GM12878 (cell line): ENCODE data around the gene MAN2A1. TPM values are rescaled to one million over a fixed set of nuclear protein-coding genes. Genes with fewer than 3 reads are reported as not detected.

ENCODE experiments used
- ATAC-seq: fragments of 200-7000 bp; cut with Tn5 transposase; 3 replicates; pipeline ENCODE4 v1.9.1; 2020; ENCODE audit warnings: mild to moderate bottlenecking, moderate library complexity
- BruUV-seq: library from RNA; stranded (reverse); fragments of 400-500 nt; replicated peaks from 2 replicates; lab custom pipeline; 2021; lab: Mats Ljungman, UMichigan
- CTCF ChIA-PET: fragments of 300-600 bp; sonication (Branson Sonifier 250); formaldehyde crosslinking; extraction: SDS; loops from one replicate; lab custom pipeline; 2021; ENCODE audit warnings: inconsistent platforms; lab: Yijun Ruan, JAX
- POLR2A ChIA-PET: fragments of 350-600 bp; formaldehyde crosslinking; extraction: SDS; loops from one replicate; lab custom pipeline; 2021; ENCODE audit warnings: inconsistent platforms; lab: Charles Lee
- RAD21 ChIA-PET: fragments of 300-600 bp; sonication (Branson Sonifier 250); formaldehyde crosslinking; loops from one replicate; lab custom pipeline; 2023; ENCODE audit warnings: antibody characterized with exemption; ENCODE audit not compliant: unreplicated experiment; lab: Charles Lee
- SMC1A ChIA-PET: fragments of 300-600 bp; sonication (Branson Sonifier 250); formaldehyde crosslinking; loops from one replicate; lab custom pipeline; 2023; ENCODE audit not compliant: unreplicated experiment, uncharacterized antibody; lab: Charles Lee
- DNase-seq: peaks from one replicate; pipeline ENCODE4 v3.0.0-alpha.2; 2011; ENCODE audit warnings: low read depth, low spot score
- FAIRE-seq: peaks from 3 replicates; lab custom pipeline; 2011; peaks lifted over from hg19 to GRCh38; lab: Jason Lieb, UNC
- H2AFZ ChIP-seq: 2 replicates; pipeline ENCODE4 v1.6.0; 2011; ENCODE audit warnings: low read depth, low read length, control low read depth; ENCODE audit not compliant: control insufficient read depth
- H3K27ac ChIP-seq: 2 replicates; pipeline ENCODE4 v1.5.1; 2011; ENCODE audit warnings: control low read depth; ENCODE audit not compliant: control insufficient read depth, insufficient read depth
- H3K27me3 ChIP-seq, 2 experiments: replicated peaks in 1 of 2; 2 replicates each; pipeline versions ENCODE4 v1.6.0 to v1.6.1; 2011; ENCODE audit warnings: low read length in 1 of 2; ENCODE audit not compliant: control insufficient read depth in 2 of 2, insufficient read depth in 2 of 2
- H3K36me3 ChIP-seq, 2 experiments: 2 replicates each; pipeline ENCODE4 v1.5.1; 2011; ENCODE audit warnings: low read length in 1 of 2; ENCODE audit not compliant: control insufficient read depth in 2 of 2, insufficient read depth in 2 of 2
- H3K4me1 ChIP-seq: 2 replicates; pipeline ENCODE4 v1.6.1; 2011; ENCODE audit warnings: mild to moderate bottlenecking, low read length, moderate library complexity, mixed read lengths; ENCODE audit not compliant: control insufficient read depth, insufficient read depth
- H3K4me2 ChIP-seq: 2 replicates; pipeline ENCODE4 v1.6.0; 2011; ENCODE audit warnings: control low read depth; ENCODE audit not compliant: control insufficient read depth, insufficient read depth
- H3K4me3 ChIP-seq: fragments of 200-600 bp; sonication (generic); 2 replicates; pipeline ENCODE4 v1.5.1; 2016
- H3K79me2 ChIP-seq: 2 replicates; pipeline ENCODE4 v1.6.0; 2011; ENCODE audit warnings: low read length; ENCODE audit not compliant: control insufficient read depth, insufficient read depth
- H3K9ac ChIP-seq: 2 replicates; pipeline ENCODE4 v1.8.0; 2011; ENCODE audit warnings: low read length, control low read depth, mixed read lengths; ENCODE audit not compliant: control insufficient read depth, insufficient read depth
- H3K9me3 ChIP-seq: replicated peaks from 3 replicates; pipeline ENCODE4 v1.5.1; 2011; ENCODE audit warnings: mild to moderate bottlenecking, low read length; ENCODE audit not compliant: control insufficient read depth, insufficient read depth
- H4K20me1 ChIP-seq: 2 replicates; pipeline ENCODE4 v1.6.0; 2011; ENCODE audit not compliant: control insufficient read depth, insufficient read depth
- CEBPB ChIP-seq, 2 experiments: fragments of 150-350 bp in 1 of 2; IDR thresholded peaks; 2 replicates each; pipeline ENCODE4 v1.6.1; 2012 to 2014; ENCODE audit warnings: low read depth in 2 of 2, low read length in 2 of 2, borderline replicate concordance in 1 of 2, inconsistent platforms in 1 of 2
- STAT3 ChIP-seq: IDR thresholded peaks from 2 replicates; pipeline ENCODE4 v1.6.1; 2011; ENCODE audit warnings: low read depth, low read length, improper control_type of control experiment
- TARDBP ChIP-seq: IDR thresholded peaks from 2 replicates; pipeline ENCODE4 v1.6.1; 2016; ENCODE audit warnings: borderline replicate concordance
- ZNF207 ChIP-seq: fragments of 450-650 bp; IDR thresholded peaks from 2 replicates; pipeline ENCODE4 v1.6.1; 2014; ENCODE audit warnings: antibody characterized with exemption, mild to moderate bottlenecking, borderline replicate concordance
- WGBS: methylation state at CpG from one replicate; pipeline ENCODE4 v1.1.6; 2016; ENCODE audit warnings: low lambda C conversion rate; ENCODE audit not compliant: insufficient replicate concordance, insufficient coverage; ENCODE audit errors: missing lambda C conversion rate; 5-methylcytosine and 5-hydroxymethylcytosine counted together
- in situ Hi-C: fragments of 300-500 bp; cut with MboI; formaldehyde crosslinking; loops from 9 replicates; pipeline ENCODE4 v1.14.3; 2018; ENCODE audit warnings: mixed read lengths
- intact Hi-C: fragments of 100-400 bp; cut with micrococcal nuclease; formaldehyde crosslinking; loops from one replicate; pipeline ENCODE4 v1.14.2; 2022; ENCODE audit not compliant: unreplicated experiment
- polyA plus RNA-seq, 11 experiments: library from polyadenylated mRNA; depleted of rRNA in 4 of 11; unstranded in 6 of 11; stranded (reverse) in 5 of 11; fragments of >200 nt; fragmentation: Nextera tagmentation in 4 of 11; fragmentation: Illumina TruSeq in 1 of 11; extraction: Ambion mirVana in 4 of 11; extraction: Trizol in 1 of 11; gene quantifications; 1 replicate in 1 of 11; 2 replicates in 10 of 11; pipeline versions ENCODE4 v1.2.1 to v1.2.3, GENCODE V29; 2011 to 2016; ENCODE audit warnings: inconsistent platforms in 2 of 11, missing spikeins in 2 of 11, low read depth in 1 of 11
- total RNA-seq, 4 experiments: library from RNA; depleted of rRNA in 3 of 4; stranded (reverse); fragments of >200 nt in 3 of 4; fragmentation: Illumina TruSeq in 1 of 4; extraction: Trizol in 1 of 4; gene quantifications; 2 replicates each; pipeline versions ENCODE4 v1.2.1 to v1.2.3, GENCODE V29; 2013 to 2021
- TF ChIP-seq, protein P1 (sequence below): IDR thresholded peaks from 2 replicates; pipeline ENCODE4 v1.6.1; 2012; ENCODE audit warnings: low read length, inconsistent platforms
- TF ChIP-seq, protein P2 (sequence below): fragments of 450-650 bp; IDR thresholded peaks from 2 replicates; pipeline ENCODE4 v1.6.1; 2017; ENCODE audit warnings: mild to moderate bottlenecking
- TF ChIP-seq, protein P3 (sequence below): fragments of 450-650 bp; formaldehyde crosslinking; IDR thresholded peaks from 2 replicates; pipeline ENCODE4 v1.4.0; 2022; ENCODE audit warnings: mild to moderate bottlenecking, moderate library complexity
- TF ChIP-seq, protein P4 (sequence below): fragments of 450-650 bp; IDR thresholded peaks from 2 replicates; pipeline ENCODE4 v1.6.1; 2017; ENCODE audit warnings: mild to moderate bottlenecking, moderate library complexity

The MAN2A1 gene
- total and polyA plus RNA-seq, 10 of the 15 experiments (the other 5 are each of a cell fraction or from before 2014, with no cell fraction given), result 4.2 to 27.9 (median 10.5) TPM

DNA sequence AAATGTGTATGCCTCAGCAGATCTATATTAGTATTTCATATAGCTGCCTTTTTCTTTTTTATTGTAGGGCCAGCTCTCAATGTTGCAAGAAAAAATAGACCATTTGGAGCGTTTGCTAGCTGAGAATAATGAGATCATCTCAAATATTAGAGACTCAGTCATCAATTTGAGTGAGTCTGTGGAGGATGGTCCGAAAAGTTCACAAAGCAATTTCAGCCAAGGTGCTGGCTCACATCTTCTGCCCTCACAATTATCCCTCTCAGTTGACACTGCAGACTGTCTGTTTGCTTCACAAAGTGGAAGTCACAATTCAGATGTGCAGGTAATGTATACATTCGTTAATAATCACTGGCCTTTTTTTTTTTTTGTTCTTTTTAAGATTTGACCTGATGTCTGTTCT lies 23.7 kb downstream of the MAN2A1 start:
- Histone ChIP-seq H3K4me1 (no peaks in the 10 kb centered on the region), H3K79me2 (no peaks in the 10 kb centered on the region), H3K9me3 (no peaks in the 10 kb centered on the region), H3K9ac (no peak overlapping the region), H3K27ac (no peak overlapping the region), H2AFZ (no peak overlapping the region), H3K4me3 (no peak overlapping the region), H3K27me3 (no peaks in the 10 kb centered on the region), H3K4me2 (no peak overlapping the region), H3K36me3 (peaks cover 0 to 1% of the 10 kb centered on the region in 2 experiments; a peak in 1 of 4 replicates), H4K20me1 (no peaks in the 10 kb centered on the region)
- intact Hi-C loops (no loop called here), in situ Hi-C loops (no loop called here)
- BruUV-seq, result no TSS peak
- ChIA-PET SMC1A (no interaction called here), CTCF (no interaction called here), POLR2A (no interaction called here), RAD21 (no interaction called here)
- 93% methylated on average over 3 of the region's 3 CpGs for WGBS
- no peak for TF ChIP-seq TARDBP
- TF ChIP-seq ZNF207, result no peak
- TF ChIP-seq, protein P1, sequence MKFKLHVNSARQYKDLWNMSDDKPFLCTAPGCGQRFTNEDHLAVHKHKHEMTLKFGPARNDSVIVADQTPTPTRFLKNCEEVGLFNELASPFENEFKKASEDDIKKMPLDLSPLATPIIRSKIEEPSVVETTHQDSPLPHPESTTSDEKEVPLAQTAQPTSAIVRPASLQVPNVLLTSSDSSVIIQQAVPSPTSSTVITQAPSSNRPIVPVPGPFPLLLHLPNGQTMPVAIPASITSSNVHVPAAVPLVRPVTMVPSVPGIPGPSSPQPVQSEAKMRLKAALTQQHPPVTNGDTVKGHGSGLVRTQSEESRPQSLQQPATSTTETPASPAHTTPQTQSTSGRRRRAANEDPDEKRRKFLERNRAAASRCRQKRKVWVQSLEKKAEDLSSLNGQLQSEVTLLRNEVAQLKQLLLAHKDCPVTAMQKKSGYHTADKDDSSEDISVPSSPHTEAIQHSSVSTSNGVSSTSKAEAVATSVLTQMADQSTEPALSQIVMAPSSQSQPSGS, result no peak
- no peak for TF ChIP-seq STAT3
- no peak for TF ChIP-seq CEBPB (IDR thresholded peaks at IDR 0.05; ENCODE audit: borderline replicate concordance in 1 of 2, low read depth in 2 of 2, low read length in 2 of 2)
- TF ChIP-seq, protein P2, sequence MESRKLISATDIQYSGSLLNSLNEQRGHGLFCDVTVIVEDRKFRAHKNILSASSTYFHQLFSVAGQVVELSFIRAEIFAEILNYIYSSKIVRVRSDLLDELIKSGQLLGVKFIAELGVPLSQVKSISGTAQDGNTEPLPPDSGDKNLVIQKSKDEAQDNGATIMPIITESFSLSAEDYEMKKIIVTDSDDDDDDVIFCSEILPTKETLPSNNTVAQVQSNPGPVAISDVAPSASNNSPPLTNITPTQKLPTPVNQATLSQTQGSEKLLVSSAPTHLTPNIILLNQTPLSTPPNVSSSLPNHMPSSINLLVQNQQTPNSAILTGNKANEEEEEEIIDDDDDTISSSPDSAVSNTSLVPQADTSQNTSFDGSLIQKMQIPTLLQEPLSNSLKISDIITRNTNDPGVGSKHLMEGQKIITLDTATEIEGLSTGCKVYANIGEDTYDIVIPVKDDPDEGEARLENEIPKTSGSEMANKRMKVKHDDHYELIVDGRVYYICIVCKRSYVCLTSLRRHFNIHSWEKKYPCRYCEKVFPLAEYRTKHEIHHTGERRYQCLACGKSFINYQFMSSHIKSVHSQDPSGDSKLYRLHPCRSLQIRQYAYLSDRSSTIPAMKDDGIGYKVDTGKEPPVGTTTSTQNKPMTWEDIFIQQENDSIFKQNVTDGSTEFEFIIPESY, result no peak
- TF ChIP-seq, protein P3, sequence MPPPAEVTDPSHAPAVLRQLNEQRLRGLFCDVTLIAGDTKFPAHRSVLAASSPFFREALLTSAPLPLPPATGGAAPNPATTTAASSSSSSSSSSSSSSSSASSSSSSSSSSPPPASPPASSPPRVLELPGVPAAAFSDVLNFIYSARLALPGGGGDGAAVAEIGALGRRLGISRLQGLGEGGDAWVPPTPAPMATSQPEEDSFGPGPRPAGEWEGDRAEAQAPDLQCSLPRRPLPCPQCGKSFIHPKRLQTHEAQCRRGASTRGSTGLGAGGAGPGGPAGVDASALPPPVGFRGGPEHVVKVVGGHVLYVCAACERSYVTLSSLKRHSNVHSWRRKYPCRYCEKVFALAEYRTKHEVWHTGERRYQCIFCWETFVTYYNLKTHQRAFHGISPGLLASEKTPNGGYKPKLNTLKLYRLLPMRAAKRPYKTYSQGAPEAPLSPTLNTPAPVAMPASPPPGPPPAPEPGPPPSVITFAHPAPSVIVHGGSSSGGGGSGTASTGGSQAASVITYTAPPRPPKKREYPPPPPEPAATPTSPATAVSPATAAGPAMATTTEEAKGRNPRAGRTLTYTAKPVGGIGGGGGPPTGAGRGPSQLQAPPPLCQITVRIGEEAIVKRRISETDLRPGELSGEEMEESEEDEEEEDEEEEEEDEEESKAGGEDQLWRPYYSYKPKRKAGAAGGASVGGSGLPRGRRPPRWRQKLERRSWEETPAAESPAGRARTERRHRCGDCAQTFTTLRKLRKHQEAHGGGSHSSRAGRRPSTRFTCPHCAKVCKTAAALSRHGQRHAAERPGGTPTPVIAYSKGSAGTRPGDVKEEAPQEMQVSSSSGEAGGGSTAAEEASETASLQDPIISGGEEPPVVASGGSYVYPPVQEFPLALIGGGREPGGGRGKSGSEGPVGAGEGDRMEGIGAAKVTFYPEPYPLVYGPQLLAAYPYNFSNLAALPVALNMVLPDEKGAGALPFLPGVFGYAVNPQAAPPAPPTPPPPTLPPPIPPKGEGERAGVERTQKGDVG (CRISPR knock-in tag), result no peak
- TF ChIP-seq, protein P4, sequence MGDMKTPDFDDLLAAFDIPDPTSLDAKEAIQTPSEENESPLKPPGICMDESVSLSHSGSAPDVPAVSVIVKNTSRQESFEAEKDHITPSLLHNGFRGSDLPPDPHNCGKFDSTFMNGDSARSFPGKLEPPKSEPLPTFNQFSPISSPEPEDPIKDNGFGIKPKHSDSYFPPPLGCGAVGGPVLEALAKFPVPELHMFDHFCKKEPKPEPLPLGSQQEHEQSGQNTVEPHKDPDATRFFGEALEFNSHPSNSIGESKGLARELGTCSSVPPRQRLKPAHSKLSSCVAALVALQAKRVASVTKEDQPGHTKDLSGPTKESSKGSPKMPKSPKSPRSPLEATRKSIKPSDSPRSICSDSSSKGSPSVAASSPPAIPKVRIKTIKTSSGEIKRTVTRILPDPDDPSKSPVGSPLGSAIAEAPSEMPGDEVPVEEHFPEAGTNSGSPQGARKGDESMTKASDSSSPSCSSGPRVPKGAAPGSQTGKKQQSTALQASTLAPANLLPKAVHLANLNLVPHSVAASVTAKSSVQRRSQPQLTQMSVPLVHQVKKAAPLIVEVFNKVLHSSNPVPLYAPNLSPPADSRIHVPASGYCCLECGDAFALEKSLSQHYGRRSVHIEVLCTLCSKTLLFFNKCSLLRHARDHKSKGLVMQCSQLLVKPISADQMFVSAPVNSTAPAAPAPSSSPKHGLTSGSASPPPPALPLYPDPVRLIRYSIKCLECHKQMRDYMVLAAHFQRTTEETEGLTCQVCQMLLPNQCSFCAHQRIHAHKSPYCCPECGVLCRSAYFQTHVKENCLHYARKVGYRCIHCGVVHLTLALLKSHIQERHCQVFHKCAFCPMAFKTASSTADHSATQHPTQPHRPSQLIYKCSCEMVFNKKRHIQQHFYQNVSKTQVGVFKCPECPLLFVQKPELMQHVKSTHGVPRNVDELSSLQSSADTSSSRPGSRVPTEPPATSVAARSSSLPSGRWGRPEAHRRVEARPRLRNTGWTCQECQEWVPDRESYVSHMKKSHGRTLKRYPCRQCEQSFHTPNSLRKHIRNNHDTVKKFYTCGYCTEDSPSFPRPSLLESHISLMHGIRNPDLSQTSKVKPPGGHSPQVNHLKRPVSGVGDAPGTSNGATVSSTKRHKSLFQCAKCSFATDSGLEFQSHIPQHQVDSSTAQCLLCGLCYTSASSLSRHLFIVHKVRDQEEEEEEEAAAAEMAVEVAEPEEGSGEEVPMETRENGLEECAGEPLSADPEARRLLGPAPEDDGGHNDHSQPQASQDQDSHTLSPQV, result no peak
- DNase-seq (no peak), ATAC-seq (no peak), FAIRE-seq (no peak)
